AG04450 (cell line): ENCODE data around the gene LRCOL1. TPM values are rescaled to one million over a fixed set of nuclear protein-coding genes. Genes with fewer than 3 reads are reported as not detected.

ENCODE experiments used
- CTCF ChIA-PET: fragments of 300-600, 350-600 bp; formaldehyde crosslinking; extraction: SDS; loops from one replicate; lab custom pipeline; 2022; ENCODE audit warnings: antibody characterized with exemption, inconsistent platforms; lab: Charles Lee
- POLR2A ChIA-PET: fragments of 350-600 bp; formaldehyde crosslinking; extraction: SDS; loops from one replicate; lab custom pipeline; 2021; ENCODE audit warnings: antibody characterized with exemption, inconsistent platforms; lab: Yijun Ruan, JAX
- DNase-seq: peaks from one replicate; pipeline ENCODE4 v3.0.0-alpha.2; 2011; ENCODE audit warnings: low read depth, low spot score
- H3K27ac ChIP-seq: one replicate; pipeline ENCODE4 v1.5.1; 2012; ENCODE audit warnings: low read depth, low read length, control low read depth
- H3K27me3 ChIP-seq: one replicate; pipeline ENCODE4 v1.6.0; 2012; ENCODE audit warnings: low read length; ENCODE audit not compliant: control insufficient read depth, insufficient read depth
- H3K4me3 ChIP-seq: 2 replicates; pipeline ENCODE4 v1.5.1; 2011; ENCODE audit warnings: mild to moderate bottlenecking, low read depth, low read length, control low read depth
- H3K9me3 ChIP-seq: 2 replicates; pipeline ENCODE4 v1.5.1; 2012; ENCODE audit warnings: low read length; ENCODE audit not compliant: control insufficient read depth, insufficient read depth
- polyA plus RNA-seq: library from polyadenylated mRNA; depleted of rRNA; stranded (reverse); fragments of >200 nt; gene quantifications from 2 replicates; pipeline ENCODE4 v1.2.3, GENCODE V29; 2011
- TF ChIP-seq, protein P1 (sequence below): IDR thresholded peaks from 2 replicates; pipeline ENCODE4 v1.5.1; 2011; ENCODE audit warnings: low read depth, low read length, control low read depth, inconsistent platforms

Gene LRCOL1
- polyA plus RNA-seq, 1 experiment = 0.11 TPM

DNA sequence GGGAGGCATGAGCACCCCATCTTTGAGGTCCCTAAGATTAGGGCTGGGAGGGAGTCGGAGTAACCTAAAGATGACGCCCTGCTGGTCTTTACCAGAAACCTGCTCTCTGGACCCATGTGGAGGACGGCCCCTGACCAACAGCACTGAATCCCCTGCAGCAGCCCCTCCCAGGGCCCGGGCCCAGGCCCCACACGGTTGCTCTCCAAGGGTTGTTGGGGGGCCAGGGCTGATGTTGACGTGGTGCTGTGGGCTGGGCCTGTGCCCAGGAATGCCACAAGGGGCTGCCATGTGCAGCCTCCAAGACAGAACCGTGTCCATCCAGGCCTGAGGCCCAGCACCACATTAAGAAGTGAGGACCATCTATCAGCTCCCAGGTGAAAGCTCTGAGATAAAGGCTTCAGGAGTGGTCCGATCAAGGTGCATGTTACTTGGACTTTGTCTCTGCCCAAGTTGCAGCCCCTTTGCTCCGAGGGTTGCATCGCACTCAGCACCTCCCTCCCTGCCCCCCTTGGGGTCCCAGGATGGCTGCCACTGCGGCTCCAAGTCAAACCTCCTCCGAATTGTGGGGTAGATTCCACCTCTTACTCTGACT is 29.6 kb downstream of the LRCOL1 start:
- ChIA-PET CTCF (interaction anchor here (0.6 kb wide), 1 partner anchor 19 kb away, joined by 9 read pairs; no protein-coding TSS in a partner anchor), POLR2A (no interaction called here)

DNA sequence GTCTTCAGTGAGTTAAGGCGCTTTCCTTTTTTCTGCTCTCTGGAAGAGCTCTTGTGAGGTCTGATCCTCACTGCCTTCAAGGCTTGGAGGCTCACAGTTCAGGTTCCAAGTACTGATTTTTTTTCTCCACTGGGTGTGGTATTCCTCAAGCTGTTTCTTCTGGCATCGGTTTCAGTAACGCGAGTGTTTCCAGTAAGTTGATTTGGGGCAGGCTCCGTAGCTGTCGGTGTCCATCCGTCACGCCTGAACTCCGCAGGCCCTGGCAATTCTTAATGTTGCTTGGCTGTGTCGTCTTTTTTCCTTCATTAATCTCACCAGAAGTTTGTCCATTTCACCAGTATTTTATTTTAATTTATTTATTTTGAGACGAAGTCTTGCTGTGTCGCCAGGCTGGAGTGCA is 30.6 kb downstream of the LRCOL1 start:
- Histone ChIP-seq H3K4me3 (no peak overlapping the region), H3K9me3 (peaks cover 3% of the 10 kb centered on the region; the same call in 1 of the 2 replicates), H3K27me3 (peaks cover 5% of the 10 kb centered on the region), H3K27ac (no peak overlapping the region)
- POLR2A ChIA-PET = no interaction called here
- CTCF ChIA-PET = no interaction called here
- TF ChIP-seq, protein P1, sequence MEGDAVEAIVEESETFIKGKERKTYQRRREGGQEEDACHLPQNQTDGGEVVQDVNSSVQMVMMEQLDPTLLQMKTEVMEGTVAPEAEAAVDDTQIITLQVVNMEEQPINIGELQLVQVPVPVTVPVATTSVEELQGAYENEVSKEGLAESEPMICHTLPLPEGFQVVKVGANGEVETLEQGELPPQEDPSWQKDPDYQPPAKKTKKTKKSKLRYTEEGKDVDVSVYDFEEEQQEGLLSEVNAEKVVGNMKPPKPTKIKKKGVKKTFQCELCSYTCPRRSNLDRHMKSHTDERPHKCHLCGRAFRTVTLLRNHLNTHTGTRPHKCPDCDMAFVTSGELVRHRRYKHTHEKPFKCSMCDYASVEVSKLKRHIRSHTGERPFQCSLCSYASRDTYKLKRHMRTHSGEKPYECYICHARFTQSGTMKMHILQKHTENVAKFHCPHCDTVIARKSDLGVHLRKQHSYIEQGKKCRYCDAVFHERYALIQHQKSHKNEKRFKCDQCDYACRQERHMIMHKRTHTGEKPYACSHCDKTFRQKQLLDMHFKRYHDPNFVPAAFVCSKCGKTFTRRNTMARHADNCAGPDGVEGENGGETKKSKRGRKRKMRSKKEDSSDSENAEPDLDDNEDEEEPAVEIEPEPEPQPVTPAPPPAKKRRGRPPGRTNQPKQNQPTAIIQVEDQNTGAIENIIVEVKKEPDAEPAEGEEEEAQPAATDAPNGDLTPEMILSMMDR = no peak
- DNase-seq = no peak

More for the DNA sequence above, 29.6 kb downstream of the LRCOL1 start:
- DNase-seq = no peak
- TF ChIP-seq, protein P1 = no peak
- Histone ChIP-seq H3K9me3 (peaks cover 3% of the 10 kb centered on the region; the same call in 1 of the 2 replicates), H3K27me3 (peaks cover 5% of the 10 kb centered on the region), H3K4me3 (no peak overlapping the region), H3K27ac (no peak overlapping the region)

DNA sequence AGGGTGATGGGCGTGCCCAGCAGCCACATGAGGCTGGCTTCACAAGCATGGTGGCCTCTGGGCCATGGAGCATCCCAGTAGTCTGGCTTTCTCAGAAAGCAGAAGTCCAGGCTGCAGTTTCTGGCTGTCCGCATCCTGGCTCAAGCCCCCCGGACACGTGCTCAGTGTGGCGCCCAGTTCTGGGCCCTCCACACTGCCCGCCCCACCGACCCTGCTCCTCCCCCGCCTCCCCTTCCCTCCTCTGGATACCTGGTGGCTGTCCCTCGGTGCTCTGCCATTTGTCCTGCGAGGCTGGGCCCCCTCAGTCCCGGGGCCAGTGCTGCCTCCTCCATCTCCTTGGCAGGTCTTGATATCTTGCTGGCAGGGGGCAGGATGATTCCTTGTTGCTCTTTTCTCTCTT is 31.6 kb downstream of the LRCOL1 start:
- TF ChIP-seq, protein P1 = no peak
- no peaks in the 10 kb centered on the region; the same call in 1 of the 2 replicates for H3K9me3 ChIP-seq
- DNase-seq = no peak
- CTCF ChIA-PET = no interaction called here
- H3K27ac ChIP-seq = no peak overlapping the region
- H3K4me3 ChIP-seq = no peak overlapping the region
- peaks cover 3% of the 10 kb centered on the region for H3K27me3 ChIP-seq
- POLR2A ChIA-PET = interaction anchor here (0.6 kb wide), 1 partner anchor 9 kb away, joined by 3 read pairs; no protein-coding TSS in a partner anchor

DNA sequence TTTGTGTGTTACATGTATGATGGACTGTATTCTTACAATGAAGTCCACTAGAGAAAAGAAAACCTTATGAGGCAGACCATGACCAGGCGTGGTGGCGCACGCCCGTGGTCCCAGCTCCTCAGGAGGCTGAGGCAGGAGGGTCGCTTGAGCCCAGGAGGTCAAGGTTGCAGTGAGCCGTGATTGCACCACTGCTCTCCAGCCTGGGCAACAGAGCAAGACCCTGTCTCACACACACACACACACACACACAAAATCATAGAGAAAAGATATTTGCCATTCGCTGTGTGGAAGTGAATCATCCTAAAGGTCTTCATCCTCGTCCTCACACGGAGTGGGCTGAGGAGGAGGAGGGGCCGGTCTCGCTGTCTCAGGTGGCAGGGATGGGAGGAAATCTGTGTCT is 32.3 kb downstream of the LRCOL1 start:
- ChIA-PET POLR2A (no interaction called here), CTCF (no interaction called here)
- Histone ChIP-seq H3K27me3 (peaks cover 3% of the 10 kb centered on the region), H3K4me3 (no peak overlapping the region), H3K27ac (no peak overlapping the region), H3K9me3 (no peaks in the 10 kb centered on the region; the same call in 1 of the 2 replicates)
- TF ChIP-seq, protein P1 = no peak
- no peak for DNase-seq

DNA sequence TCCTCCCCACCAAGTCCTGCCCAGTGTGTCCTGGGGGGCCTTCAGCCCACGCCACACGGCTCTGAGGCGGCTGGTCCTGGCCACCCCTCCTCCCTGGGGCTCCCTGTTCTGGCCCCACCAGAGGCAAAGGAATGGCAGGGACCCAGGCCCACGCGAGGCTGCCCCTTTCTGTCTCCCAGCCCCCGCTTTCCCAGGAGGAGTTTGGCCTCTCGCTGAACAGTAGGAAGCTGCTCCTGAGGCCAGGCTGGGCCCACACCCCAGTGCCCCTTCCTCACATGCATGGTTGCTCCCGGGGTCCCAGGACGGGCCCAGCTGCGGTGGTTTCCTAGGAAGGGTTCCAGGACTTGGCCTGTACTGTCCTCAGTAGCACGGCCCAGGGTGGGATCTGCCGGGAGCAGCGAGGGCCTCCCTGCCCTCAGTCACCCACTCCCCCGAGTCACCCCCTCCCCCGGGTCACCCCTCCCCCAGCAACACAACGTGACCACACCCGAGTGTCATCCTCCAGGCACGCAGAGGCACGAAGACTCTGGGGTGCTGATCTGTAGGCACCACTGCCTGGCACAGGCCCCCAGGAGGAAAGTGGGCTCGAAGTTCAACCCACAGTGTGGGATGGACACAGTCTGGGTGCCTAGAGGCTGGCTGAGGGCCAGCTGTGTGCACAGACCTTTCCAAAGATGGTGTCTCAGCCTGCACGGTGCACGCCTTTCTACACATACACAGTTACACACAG is 33.0 kb downstream of the LRCOL1 start:
- Histone ChIP-seq H3K4me3 (no peak overlapping the region), H3K27ac (no peak overlapping the region), H3K9me3 (no peaks in the 10 kb centered on the region; the same call in 1 of the 2 replicates), H3K27me3 (no peaks in the 10 kb centered on the region)
- DNase-seq = no peak
- ChIA-PET POLR2A (no interaction called here), CTCF (no interaction called here)
- TF ChIP-seq, protein P1 = no peak
